Neural cell (in vitro differentiated cells): ENCODE results near the gene CCIN. TPM values are rescaled to one million over a fixed set of nuclear protein-coding genes. Genes with fewer than 3 reads are reported as not detected.

Experiments used
- H2AFZ ChIP-seq: fragments of 200-600, 300-800 bp; sonication (generic), shearing (Covaris generic); 2 replicates; pipeline ENCODE4 v1.6.0; 2014; ENCODE audit warnings: low read depth, mild to moderate bottlenecking, antibody characterized with exemption, low read length, moderate library complexity
- H3F3A ChIP-seq: fragments of 200-600 bp; shearing (Covaris generic); 2 replicates; pipeline ENCODE4 v1.6.1; 2016; ENCODE audit warnings: mild to moderate bottlenecking, moderate library complexity, mixed read lengths, antibody characterized with exemption, low read length; ENCODE audit not compliant: insufficient read depth, poor library complexity, severe bottlenecking
- H3K27ac ChIP-seq: fragments of 200-600, 300-800 bp; sonication (generic), shearing (Covaris generic); 2 replicates; pipeline ENCODE4 v1.5.1; 2014; ENCODE audit warnings: mild to moderate bottlenecking, low read length, moderate library complexity
- H3K27me3 ChIP-seq: fragments of 300-800, 200-600 bp; sonication (generic), shearing (Covaris generic); 2 replicates; pipeline ENCODE4 v1.6.0; 2014; ENCODE audit warnings: mild to moderate bottlenecking, low read depth, low read length, moderate library complexity; ENCODE audit not compliant: insufficient read depth
- H3K36me3 ChIP-seq: fragments of 300-800, 200-600 bp; sonication (generic), shearing (Covaris generic); 2 replicates; pipeline ENCODE4 v1.5.1; 2014; ENCODE audit warnings: mild to moderate bottlenecking, antibody characterized with exemption, low read length, moderate library complexity; ENCODE audit not compliant: insufficient read depth
- H3K4me2 ChIP-seq: fragments of 300-800, 200-600 bp; sonication (generic), shearing (Covaris generic); 2 replicates; pipeline ENCODE4 v1.6.0; 2014; ENCODE audit warnings: mild to moderate bottlenecking, low read length
- H3K4me3 ChIP-seq: fragments of 300-800, 200-600 bp; sonication (generic), shearing (Covaris generic); 2 replicates; pipeline ENCODE4 v1.5.1; 2014; ENCODE audit warnings: mild to moderate bottlenecking, low read length, moderate library complexity
- H3K79me2 ChIP-seq: fragments of 200-600 bp; shearing (Covaris generic); replicated peaks from 2 replicates; pipeline ENCODE4 v1.6.0; 2014; ENCODE audit warnings: mild to moderate bottlenecking, low read length, moderate library complexity; ENCODE audit not compliant: insufficient read depth
- H3K9ac ChIP-seq: fragments of 300-800, 200-600 bp; sonication (generic), shearing (Covaris generic); 2 replicates; pipeline ENCODE4 v1.6.1; 2016; ENCODE audit warnings: mild to moderate bottlenecking, low read length, mixed read lengths
- H3K9me2 ChIP-seq: fragments of 200-600 bp; shearing (Covaris generic); 2 replicates; pipeline ENCODE4 v1.6.1; 2016; ENCODE audit warnings: mild to moderate bottlenecking, low read length, mixed read lengths; ENCODE audit not compliant: insufficient read depth
- H3K9me3 ChIP-seq: fragments of 200-600, 300-800 bp; sonication (generic), shearing (Covaris generic); 2 replicates; pipeline ENCODE4 v1.6.1; 2016; ENCODE audit warnings: mild to moderate bottlenecking, mixed run types, low read length, moderate library complexity, mixed read lengths
- H4K20me1 ChIP-seq: fragments of 200-600 bp; shearing (Covaris generic); 2 replicates; pipeline ENCODE4 v1.6.1; 2016; ENCODE audit warnings: mild to moderate bottlenecking, mixed run types; ENCODE audit not compliant: insufficient read depth
- EP300 ChIP-seq: fragments of 450-650 bp; conservative IDR thresholded peaks from 2 replicates; pipeline ENCODE4 v1.6.1; 2014; ENCODE audit warnings: antibody characterized with exemption, mild to moderate bottlenecking, moderate library complexity; ENCODE audit not compliant: poor library complexity, severe bottlenecking
- EZH2 ChIP-seq: fragments of 200-600, 300-800 bp; shearing (Covaris generic), sonication (generic); IDR thresholded peaks from 2 replicates; pipeline ENCODE4 v1.6.1; 2014; ENCODE audit warnings: antibody characterized with exemption, low read length, borderline replicate concordance, mild to moderate bottlenecking; ENCODE audit not compliant: insufficient read depth, poor library complexity, severe bottlenecking
- MXI1 ChIP-seq: fragments of 450-650 bp; conservative IDR thresholded peaks from 2 replicates; pipeline ENCODE4 v1.6.1; 2014; ENCODE audit warnings: antibody characterized with exemption, mild to moderate bottlenecking; ENCODE audit not compliant: poor library complexity, severe bottlenecking
- POLR2AphosphoS5 ChIP-seq: IDR thresholded peaks from 2 replicates; pipeline ENCODE4 v1.6.1; 2012
- RAD21 ChIP-seq: fragments of 450-650 bp; conservative IDR thresholded peaks from 2 replicates; pipeline ENCODE4 v1.6.1; 2014; ENCODE audit warnings: antibody characterized with exemption, mild to moderate bottlenecking, moderate library complexity
- SMC3 ChIP-seq: fragments of 450-650 bp; conservative IDR thresholded peaks from 2 replicates; pipeline ENCODE4 v1.6.1; 2014; ENCODE audit warnings: antibody characterized with exemption, mild to moderate bottlenecking, moderate library complexity; ENCODE audit not compliant: poor library complexity
- TAF1 ChIP-seq: IDR thresholded peaks from 2 replicates; pipeline ENCODE4 v1.6.1; 2012; ENCODE audit warnings: low read depth
- polyA plus RNA-seq: library from polyadenylated mRNA; depleted of rRNA; stranded (reverse); fragments of >200 nt; gene quantifications from 2 replicates; pipeline ENCODE4 v1.2.3, GENCODE V29; 2014
- TF ChIP-seq, protein P1 (sequence below): fragments of 450-650 bp; IDR thresholded peaks from 2 replicates; pipeline ENCODE4 v1.5.1; 2014; ENCODE audit warnings: antibody characterized with exemption, mild to moderate bottlenecking, moderate library complexity; ENCODE audit not compliant: poor library complexity, severe bottlenecking
- TF ChIP-seq, protein P2 (sequence below): IDR thresholded peaks from 2 replicates; pipeline ENCODE4 v1.6.1; 2012; ENCODE audit warnings: borderline replicate concordance

The CCIN gene
- polyA plus RNA-seq, 1 donor from 2014 or later = not detected

DNA sequence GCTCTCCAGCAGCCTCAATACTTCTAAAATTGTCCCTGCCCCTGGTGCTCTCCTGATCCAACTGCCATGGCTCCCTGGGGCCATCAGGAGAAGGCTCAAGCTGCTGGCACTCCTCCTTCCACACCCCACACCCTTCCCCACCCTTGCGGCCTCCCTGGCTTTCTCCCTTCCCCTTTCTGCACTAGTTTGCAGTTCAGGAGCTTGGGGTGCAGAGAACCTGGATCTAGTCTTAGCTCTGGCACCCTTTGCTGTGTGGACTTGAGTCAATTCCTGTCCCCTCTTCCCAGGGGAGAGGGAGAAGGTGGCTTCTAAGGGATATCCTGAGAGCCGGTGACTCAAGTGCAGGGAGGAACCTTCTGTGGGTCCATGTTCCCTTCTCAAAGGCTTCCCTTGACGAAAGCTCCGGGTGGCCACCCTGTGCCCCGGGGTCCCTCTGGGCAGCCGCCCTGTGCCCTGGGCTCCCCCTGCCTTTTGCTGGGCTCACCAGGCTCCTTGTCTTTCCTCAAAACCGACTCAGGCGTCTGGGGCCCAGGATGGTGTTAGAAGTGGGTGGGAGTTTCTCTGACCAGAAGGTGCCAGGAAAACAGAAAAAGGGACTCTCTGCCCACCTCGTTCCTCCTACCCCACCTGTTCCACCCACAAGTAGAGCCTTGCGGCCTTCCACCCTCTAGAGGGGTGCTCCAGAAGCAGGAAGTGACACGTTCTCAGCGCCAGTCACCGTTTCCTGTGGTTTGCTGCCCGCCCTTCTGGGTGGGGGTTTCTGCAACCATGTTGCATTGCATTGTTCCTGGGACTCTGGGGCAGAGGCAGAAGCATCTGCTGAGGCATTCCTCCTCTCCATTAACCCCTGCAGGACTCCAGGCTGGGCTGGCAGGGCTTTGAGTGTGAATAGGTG lies 17.6 kb upstream of the CCIN start:
- Histone ChIP-seq H3K27ac (no peak overlapping the region), H3F3A (no peaks in the 10 kb centered on the region), H3K36me3 (no peaks in the 10 kb centered on the region), H3K27me3 (no peaks in the 10 kb centered on the region), H3K9me3 (no peaks in the 10 kb centered on the region), H3K9me2 (no peaks in the 10 kb centered on the region), H3K4me2 (no peak overlapping the region), H2AFZ (no peak overlapping the region), H3K9ac (no peak overlapping the region), H3K4me3 (no peak overlapping the region), H3K79me2 (no peaks in the 10 kb centered on the region), H4K20me1 (no peaks in the 10 kb centered on the region)
- no peak for TF ChIP-seq TAF1
- no peak for TF ChIP-seq RAD21
- TF ChIP-seq MXI1 = no peak
- no peak for TF ChIP-seq POLR2AphosphoS5
- TF ChIP-seq EP300 = no peak
- no peak for TF ChIP-seq SMC3
- TF ChIP-seq, protein P1, sequence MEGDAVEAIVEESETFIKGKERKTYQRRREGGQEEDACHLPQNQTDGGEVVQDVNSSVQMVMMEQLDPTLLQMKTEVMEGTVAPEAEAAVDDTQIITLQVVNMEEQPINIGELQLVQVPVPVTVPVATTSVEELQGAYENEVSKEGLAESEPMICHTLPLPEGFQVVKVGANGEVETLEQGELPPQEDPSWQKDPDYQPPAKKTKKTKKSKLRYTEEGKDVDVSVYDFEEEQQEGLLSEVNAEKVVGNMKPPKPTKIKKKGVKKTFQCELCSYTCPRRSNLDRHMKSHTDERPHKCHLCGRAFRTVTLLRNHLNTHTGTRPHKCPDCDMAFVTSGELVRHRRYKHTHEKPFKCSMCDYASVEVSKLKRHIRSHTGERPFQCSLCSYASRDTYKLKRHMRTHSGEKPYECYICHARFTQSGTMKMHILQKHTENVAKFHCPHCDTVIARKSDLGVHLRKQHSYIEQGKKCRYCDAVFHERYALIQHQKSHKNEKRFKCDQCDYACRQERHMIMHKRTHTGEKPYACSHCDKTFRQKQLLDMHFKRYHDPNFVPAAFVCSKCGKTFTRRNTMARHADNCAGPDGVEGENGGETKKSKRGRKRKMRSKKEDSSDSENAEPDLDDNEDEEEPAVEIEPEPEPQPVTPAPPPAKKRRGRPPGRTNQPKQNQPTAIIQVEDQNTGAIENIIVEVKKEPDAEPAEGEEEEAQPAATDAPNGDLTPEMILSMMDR = no peak
- no peak for TF ChIP-seq EZH2
- TF ChIP-seq, protein P2, sequence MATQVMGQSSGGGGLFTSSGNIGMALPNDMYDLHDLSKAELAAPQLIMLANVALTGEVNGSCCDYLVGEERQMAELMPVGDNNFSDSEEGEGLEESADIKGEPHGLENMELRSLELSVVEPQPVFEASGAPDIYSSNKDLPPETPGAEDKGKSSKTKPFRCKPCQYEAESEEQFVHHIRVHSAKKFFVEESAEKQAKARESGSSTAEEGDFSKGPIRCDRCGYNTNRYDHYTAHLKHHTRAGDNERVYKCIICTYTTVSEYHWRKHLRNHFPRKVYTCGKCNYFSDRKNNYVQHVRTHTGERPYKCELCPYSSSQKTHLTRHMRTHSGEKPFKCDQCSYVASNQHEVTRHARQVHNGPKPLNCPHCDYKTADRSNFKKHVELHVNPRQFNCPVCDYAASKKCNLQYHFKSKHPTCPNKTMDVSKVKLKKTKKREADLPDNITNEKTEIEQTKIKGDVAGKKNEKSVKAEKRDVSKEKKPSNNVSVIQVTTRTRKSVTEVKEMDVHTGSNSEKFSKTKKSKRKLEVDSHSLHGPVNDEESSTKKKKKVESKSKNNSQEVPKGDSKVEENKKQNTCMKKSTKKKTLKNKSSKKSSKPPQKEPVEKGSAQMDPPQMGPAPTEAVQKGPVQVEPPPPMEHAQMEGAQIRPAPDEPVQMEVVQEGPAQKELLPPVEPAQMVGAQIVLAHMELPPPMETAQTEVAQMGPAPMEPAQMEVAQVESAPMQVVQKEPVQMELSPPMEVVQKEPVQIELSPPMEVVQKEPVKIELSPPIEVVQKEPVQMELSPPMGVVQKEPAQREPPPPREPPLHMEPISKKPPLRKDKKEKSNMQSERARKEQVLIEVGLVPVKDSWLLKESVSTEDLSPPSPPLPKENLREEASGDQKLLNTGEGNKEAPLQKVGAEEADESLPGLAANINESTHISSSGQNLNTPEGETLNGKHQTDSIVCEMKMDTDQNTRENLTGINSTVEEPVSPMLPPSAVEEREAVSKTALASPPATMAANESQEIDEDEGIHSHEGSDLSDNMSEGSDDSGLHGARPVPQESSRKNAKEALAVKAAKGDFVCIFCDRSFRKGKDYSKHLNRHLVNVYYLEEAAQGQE = no peak

DNA sequence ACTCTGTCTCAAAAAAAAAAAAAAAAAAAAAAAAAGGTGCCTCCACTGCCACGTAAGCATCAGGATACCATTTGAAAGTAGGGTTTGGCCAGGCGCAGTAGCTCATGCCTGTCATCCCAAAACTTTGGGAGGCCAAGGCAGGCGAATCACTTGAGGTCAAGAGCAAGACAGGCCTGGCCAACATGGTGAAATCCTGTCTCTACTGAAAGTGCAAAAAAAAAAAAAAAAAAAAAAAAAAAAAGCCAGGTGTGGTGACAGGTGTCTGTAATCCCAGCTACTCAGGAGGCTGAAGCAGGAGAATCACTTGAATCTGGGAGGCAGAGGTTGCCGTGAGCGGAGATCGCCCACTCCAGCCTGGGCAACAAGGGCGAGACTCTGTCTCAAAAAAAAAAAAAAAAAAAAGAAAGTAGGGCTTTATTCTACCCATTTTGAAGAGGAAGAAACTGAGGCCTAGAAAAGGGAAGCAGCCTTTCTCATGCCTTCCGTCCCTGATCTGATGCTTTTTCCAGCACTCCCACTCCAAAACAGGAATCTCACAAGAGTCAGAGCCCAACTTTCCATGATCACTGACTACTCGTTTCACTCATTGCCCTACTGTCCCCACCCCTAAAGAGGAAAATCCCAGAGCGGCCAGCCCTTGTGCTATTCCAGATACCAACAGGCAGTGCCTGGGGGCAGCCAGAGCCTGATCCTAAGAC lies 16.3 kb upstream of the CCIN start:
- Histone ChIP-seq H3F3A (no peaks in the 10 kb centered on the region), H4K20me1 (no peaks in the 10 kb centered on the region), H3K79me2 (no peaks in the 10 kb centered on the region), H2AFZ (no peak overlapping the region), H3K9me3 (no peaks in the 10 kb centered on the region), H3K27ac (peak overlapping the region; percentile 39), H3K4me3 (no peak overlapping the region), H3K9me2 (no peaks in the 10 kb centered on the region), H3K27me3 (no peaks in the 10 kb centered on the region), H3K4me2 (no peak overlapping the region), H3K36me3 (no peaks in the 10 kb centered on the region), H3K9ac (no peak overlapping the region)
- TF ChIP-seq, protein P1 = no peak
- TF ChIP-seq MXI1 (no peak), EP300 (no peak), RAD21 (no peak), TAF1 (no peak), SMC3 (no peak), EZH2 (no peak), POLR2AphosphoS5 (no peak)
- TF ChIP-seq, protein P2 = no peak
